Stimulated activated CD8-positive, alpha-beta memory T cell treated with anti-CD3 and anti-CD28 coated beads, Interleukin-15, amount 100 ng/mL, for 48 hours (primary cell): ENCODE data around the gene ZNF438.
A peak's percentile ranks its signal among the peaks of the same experiment; 100 is the strongest.
"Not testable (repeated sequence)": the region's sequence is repeated elsewhere in the genome, so short reads cannot be mapped to it uniquely, and the experiment has no call there.

Experiments used
- DNase-seq, 2 donors: peaks; one replicate each; pipeline ENCODE4 v3.0.0-alpha.2; 2020; ENCODE audit warnings: low read depth in 2 of 2

The ZNF438 gene, protein sequence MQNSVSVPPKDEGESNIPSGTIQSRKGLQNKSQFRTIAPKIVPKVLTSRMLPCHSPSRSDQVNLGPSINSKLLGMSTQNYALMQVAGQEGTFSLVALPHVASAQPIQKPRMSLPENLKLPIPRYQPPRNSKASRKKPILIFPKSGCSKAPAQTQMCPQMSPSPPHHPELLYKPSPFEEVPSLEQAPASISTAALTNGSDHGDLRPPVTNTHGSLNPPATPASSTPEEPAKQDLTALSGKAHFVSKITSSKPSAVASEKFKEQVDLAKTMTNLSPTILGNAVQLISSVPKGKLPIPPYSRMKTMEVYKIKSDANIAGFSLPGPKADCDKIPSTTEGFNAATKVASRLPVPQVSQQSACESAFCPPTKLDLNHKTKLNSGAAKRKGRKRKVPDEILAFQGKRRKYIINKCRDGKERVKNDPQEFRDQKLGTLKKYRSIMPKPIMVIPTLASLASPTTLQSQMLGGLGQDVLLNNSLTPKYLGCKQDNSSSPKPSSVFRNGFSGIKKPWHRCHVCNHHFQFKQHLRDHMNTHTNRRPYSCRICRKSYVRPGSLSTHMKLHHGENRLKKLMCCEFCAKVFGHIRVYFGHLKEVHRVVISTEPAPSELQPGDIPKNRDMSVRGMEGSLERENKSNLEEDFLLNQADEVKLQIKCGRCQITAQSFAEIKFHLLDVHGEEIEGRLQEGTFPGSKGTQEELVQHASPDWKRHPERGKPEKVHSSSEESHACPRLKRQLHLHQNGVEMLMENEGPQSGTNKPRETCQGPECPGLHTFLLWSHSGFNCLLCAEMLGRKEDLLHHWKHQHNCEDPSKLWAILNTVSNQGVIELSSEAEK

DNA sequence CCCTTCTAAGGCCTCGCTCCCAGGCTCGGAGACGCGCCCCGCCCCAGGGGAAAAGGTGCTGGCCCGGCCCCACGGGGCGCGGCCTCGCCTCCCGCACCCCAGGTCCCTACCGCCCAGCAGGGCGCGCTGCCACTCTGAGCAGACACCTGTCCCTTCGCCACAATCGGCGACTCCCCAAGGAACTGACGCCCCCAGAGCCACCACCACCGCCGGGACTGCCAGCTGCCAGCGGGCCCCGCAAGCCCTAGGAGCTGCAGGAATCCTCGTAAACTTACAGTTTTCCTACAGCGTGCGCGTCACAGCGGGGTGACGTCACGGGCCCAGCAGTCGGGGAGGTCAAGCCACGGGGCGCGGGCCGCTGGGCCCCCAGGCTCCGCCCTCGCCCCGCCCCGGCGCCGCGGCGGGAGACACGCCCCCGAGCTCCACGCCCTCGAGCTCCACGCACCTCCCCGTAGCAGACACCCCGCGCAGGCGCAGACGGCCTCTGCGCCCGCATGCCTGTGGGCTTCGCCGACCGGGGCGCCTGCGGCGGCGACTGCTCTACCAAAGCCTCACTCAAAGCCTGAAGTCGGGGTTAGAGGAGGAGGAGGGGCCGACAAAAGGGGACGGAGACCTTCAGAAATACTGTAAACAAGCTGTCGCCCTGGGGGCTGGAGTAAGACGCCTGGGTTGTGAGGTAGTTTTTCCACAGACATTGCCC is at the start of gene ZNF438:
Gene ZNF438 (minus strand): TSS at position 308 of the 700 bp plus-strand sequence. CDS start 154,831 bp downstream, outside the sequence.
- DNase-seq = peak; percentile 88 to 91

DNA sequence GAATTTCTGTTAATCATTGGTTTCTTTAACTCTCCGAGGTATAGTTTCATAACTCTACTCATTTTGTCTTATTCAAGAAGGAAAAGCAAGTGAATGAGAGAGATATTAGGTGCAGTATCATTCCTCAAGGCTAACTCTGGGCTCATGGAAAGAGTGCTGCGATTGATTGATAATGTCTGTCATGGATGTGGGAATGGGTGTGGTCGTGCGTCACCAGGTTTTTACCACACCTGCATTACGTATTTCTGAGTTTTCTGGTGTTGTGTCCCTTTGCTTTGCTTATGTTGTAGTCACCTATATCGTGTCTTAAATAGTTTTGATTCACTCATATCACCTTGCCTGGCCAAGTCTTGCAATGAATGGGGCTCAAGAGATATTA is 44.9 kb upstream of the ZNF438 start:
- DNase-seq = no peak

DNA sequence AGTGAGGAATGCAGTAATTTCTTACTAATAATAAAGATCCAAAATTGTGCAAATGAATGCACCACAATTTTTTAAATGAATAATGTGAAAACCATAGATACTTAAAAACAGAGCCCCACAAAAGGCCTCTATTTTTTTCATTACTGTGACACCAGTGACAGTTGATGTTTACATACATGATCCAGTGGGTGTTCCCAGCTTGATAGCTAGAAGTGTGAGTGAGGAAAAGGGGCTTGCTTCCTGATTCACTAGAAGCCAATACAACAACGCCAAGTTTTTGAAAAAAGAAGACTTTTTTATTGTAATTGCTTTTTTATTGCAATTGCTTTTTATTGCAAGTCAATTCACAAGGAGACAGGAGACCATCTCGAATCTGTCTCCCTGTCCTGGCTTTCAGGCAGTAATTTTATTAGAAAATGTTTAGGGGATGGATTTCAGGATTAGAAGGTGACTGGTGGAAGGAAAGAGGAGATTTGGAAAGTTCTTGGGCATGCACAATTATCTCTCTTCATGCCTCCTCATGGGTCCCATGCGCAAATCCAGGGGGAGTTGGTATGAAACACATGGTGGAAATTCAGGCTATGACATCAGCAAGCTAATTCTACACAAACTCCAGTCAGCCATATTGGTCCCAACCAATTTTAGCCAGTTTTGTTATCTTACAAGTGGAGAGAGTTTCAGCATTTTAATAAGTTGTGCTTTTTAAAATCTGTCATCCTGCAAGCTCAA is 44.4 kb upstream of the ZNF438 start:
- no peak for DNase-seq

DNA sequence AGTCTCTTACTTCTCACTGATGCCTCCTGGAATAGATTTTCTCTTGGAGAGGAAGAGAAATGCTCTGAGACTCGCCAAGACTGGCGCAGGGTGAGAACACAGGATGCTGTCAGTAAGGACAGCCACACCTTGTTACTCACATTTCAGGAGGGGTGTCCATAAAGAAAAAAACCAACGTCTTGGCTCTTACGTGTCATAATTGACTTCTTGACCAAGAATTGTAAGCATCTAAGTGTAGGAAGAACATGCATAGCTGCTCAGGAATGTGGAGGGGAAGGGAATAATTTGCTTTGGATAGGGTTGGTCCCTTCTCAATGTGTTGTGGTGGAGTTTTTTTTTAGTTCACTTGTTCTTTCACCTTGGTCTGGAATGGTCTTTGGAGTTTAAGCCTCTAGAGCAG is 43.8 kb upstream of the ZNF438 start:
- no peak for DNase-seq

DNA sequence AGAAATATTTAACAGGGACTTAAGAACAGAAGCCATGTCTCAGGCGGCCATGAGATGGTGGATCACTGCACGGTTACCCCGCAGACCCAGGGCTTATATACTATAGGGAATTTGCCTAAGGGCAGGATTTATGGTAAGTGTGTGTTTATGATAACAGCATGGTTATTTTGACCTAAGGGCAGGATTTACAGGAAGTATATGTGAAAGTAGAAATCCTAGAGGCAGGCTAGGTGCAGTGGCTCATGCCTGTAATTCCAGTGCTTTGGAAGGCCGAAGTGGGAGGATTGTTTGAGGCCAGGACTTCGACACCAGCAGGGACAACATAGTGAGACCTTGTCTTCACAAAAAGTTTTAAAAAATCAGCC is 43.0 kb upstream of the ZNF438 start:
- DNase-seq = no peak

DNA sequence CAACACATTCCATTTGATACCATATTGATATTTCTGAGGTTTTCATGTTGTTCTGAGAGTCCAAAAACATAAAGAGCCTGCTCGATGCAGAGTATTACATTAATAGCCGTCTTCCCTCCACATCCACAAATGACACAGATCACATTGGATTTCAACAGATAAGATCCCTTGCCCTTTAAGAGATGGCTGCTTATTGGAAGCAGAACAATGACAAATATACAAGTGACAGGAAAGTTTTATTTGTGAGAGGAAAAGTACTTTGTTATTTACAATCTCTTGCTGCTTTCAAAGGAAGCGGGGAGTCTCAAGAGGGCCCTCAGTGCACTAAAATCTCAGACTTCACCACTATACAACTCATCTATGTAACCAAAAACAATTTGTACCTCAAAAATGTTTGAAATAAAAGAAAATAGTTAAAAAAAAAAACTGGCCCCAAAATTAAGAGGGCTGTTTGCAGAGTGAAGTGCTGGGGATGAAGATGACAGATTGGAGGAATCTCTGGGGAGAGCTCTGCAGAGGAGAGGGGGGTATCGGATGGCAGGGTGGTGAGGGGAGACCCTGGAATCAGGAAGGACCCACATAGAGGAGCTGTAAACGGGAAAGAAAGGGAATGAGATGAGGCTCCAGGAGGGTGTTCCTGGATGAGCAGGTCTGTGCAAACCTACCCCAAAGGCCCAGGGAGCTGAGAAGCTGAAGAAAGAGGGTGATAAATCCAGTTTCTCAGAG is 42.5 kb upstream of the ZNF438 start:
- DNase-seq = no peak

DNA sequence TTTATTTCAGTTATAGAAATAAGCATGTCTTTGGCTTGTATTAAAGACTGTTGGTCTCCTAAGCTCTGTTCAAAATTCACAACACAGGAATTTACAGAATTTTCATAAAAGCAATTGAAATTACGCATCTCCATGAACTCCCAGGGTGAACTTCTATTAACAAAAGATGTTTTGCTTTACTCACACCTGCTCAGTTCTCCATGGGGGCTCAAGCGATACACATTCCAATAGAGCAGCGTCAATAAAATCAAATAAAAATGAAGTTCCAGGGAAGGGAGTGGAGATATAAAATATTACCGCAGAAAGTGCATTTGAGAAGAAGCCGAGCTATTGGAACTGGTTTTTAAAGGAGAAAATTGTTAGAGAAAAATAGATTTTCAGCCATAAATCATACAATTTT is 41.5 kb upstream of the ZNF438 start:
- DNase-seq = no peak

DNA sequence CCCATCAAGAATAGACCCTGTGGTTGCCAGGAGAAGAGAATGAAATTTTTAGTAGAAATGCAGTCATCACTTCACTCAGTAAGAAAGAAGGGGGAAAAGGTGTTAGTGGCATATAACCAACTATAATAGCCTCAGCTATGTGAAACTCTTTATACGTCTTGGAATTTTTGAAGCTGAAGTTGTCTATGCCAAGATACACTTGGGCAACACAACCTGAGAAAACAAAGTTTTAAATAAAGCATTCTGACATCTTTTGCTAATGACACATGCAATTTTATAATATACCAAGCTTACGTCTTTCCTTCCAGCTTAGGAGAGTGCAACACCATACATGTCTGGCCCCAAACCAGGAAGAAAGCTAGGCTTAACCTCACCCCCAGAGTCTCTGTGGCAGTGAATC is 40.8 kb upstream of the ZNF438 start:
- DNase-seq = no peak

DNA sequence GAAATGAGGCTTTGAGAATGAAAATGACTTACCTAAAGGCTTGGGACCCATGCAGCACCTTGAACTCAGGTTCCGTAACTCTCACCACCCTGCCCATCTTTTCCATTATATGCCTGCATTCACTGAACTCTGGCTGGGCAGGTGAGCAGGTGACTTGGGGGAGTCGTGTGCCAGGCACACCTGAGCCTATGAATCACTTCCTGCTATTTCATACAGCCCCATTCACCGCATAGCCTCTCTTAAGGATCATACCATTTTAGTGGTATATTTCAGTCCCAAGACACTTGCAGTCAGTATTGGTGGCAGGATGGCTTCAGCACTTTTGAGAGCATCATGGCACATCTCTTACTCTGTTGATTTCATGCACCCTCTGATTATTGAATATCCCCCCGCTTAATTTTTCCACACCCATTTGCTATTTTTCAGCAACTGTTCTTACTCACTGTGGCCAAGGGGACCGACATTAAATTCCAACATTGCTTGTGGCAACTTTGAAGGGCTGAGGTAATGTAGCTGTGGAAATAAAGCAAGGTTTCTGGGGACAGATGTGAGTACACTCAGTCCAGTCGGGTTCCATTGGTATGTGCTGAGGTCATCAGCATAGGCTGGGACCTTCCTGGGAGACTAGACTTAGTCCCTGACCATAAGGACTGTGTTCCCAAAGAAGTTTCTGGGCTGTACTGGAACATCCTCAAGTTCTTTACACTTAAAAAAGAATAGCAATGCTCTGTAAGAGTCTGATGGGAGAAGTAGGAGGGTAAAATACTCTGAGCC is 39.8 kb upstream of the ZNF438 start:
- DNase-seq = no peak

DNA sequence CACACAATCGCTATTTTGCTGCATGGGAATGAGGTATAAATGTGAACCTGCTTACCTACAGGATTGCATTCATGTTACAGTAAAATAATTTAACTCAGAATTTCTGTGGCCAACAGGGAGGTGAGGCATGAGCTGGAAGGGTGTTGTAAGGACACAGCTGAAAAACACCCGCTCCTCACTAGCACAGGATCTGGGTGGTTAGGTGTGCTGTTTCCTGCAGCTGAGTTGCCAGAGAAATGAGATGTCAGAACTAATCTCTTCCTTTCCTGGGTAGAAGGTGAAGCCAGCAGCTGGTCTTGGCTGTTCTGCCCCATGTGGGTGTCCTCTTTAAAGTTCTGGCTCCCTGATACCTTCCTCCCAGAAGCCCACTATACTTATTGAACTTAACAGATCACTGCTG is 39.0 kb upstream of the ZNF438 start:
- DNase-seq = no peak

DNA sequence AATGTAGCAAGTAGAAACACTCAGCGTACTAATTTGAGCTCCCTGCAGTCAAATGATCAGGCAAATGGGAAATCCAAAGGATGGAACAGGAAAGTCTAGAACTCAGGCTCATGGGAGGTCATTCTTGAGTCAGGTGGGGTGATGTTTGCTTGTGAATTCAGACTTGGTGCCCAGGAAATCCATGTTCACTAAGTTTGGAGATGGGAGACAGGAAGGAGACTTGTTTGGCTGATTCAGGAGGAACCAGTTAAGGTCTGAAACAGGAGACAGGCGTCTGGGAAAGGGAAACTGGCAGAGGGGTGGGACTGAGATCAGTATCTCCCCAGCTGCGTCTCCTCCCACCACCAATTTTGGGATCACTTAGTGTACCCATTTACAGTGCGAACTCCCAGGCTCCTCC is 38.4 kb upstream of the ZNF438 start:
- no peak for DNase-seq

DNA sequence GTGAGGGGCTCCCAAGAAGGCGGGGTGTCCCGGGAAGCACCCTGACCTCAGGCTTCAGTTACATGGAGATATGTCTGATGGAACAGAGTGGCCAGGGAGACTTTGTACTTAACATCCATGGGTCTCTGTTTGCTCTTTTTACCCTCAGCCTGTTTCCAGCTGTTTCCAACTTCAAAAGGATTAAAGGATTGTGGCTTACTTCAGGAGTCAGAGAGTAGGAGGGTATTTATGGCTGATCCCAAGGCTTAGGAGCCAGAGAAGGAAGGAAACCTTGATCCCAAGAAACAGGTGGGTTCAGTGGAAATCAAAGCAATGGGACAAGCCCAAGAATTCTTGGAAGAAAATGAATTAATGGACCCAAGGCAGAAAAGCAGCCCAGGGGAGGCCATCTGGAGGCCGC is 37.7 kb upstream of the ZNF438 start:
- no peak for DNase-seq

DNA sequence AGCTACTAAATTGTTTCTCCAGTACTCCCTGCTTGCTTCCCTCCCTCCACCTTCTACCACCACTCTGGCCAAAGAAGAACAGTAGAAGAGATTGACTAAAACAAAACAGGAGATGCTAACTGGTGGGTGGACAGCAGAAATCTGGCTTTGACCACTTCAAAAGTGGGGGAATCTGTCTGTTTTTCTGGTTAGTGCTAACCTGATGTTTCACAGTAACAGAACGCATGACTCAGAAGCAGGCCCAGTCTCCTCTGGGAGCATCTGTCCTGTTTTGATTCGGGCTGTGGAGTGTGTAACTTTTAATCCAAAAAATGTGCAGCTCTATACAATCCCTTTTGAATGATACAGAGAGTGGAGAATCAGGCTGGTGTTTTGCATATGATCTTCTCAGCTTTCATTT is 32.7 kb upstream of the ZNF438 start:
- no peak for DNase-seq

DNA sequence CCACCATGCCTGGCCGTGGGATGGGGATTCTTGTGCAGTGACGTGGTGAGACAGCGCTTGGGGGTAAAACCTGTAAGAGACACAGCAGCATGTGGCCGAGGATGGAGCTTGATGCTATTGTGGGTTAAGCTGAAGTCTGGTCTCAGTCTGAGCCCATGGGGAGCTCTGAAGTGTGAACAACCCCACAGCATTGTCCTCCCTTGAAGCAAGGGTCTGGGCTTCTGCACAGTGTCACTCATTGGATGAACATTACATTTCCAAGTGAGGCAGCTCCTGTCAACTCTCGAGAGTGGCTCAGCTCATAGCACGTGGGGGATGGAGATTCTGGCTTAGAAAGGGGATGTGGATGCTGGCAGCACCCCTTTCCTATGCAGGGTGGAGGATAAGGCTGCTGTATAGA is 32.2 kb upstream of the ZNF438 start:
- no peak for DNase-seq

DNA sequence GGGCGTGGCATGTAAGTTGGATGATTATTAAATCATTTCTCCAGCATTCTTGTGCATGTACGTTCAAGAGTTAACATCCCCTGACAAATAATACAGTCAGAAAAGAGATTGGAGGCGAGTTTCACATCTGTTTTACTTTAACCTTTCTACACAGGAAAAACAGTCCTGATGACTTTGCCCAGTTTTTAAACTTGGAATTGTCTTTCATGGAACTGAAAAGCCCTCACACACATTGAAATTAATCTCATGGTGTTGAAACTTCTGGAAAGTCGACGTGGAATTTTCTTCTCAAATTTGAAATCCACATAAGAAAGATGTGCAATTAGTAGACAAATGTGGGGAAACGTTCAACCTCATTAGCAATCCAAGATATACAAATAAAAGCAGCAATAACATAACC is 31.2 kb upstream of the ZNF438 start:
- no peak for DNase-seq

DNA sequence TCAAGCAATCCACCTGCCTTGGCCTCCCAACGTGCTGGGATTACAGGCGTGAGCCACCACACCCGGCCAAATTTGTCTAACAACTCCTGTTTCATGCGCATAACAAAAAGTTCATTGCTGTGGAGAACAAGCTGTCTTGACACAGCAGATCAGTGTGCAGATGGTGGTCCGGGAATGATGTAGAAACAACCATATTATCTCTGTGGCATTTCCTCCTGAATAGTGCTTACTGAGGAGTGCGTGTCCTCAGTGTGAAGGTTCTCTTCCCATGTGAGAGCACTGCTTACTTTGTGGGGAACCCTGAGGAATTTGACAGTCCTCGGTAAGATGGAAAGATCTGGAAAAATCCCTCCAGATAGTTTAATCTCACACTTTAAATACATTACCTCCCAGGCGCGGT is 30.3 kb upstream of the ZNF438 start:
- DNase-seq = no peak

DNA sequence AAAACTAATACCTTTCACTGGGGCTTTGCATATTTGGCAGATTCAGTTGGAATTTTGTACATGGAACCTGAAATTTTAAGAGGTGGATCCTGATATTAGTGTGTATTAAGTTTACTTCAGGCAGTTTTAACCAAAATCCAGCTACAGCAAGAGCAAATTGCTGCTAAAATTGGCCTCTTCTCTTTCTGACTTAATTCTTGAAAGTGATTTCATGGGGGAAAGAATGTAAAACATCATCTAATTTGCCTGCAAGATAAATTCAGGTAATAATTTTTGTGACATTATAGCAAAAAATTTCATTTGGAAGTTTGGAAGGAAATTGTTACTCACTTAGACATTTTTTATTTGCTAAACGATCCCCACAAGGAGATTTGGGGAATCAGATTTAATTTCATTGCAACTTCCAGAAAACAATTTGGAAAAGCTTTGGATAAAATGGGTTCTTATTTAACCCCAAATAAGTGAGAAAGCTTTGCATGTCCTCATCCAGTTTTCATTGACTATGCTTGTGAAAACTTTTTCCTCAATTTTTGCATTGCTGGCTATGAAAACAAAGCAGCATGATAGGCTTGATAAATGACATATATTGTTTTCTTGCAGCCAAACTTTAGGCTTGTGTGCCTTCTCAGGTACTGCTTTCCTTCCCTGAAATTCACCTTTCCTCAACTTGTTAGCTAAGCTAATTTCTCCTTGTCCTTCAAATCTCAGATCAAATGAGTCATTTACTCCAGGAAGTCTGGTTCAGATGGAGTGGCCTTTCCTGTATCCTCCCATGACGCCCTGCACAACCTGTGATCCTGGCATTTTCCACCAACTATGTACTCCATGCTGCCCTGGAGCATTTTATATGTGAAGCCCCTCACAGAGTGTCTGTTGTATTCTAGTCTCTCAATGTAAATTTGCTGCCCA is 27.4 kb upstream of the ZNF438 start:
- DNase-seq = no peak

DNA sequence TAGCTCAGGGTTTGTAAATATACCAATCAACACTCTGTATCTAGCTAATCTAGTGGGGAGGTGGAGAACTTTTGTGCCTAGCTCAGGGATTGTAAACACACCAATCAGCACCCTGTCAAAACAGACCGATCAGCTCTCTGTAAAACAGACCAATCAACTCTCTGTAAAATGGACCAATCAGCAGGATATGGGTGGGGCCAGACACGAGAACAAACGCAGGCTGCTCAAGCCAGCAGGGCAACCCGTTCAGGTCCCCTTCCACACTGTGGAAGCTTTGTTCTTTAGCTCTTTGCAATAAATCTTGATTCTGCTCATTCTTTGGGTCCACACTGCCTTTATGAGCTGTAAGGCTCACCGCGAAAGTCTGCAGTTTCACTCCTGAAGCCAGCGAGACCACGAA is 25.0 kb upstream of the ZNF438 start:
- DNase-seq = not testable (repeated sequence)

DNA sequence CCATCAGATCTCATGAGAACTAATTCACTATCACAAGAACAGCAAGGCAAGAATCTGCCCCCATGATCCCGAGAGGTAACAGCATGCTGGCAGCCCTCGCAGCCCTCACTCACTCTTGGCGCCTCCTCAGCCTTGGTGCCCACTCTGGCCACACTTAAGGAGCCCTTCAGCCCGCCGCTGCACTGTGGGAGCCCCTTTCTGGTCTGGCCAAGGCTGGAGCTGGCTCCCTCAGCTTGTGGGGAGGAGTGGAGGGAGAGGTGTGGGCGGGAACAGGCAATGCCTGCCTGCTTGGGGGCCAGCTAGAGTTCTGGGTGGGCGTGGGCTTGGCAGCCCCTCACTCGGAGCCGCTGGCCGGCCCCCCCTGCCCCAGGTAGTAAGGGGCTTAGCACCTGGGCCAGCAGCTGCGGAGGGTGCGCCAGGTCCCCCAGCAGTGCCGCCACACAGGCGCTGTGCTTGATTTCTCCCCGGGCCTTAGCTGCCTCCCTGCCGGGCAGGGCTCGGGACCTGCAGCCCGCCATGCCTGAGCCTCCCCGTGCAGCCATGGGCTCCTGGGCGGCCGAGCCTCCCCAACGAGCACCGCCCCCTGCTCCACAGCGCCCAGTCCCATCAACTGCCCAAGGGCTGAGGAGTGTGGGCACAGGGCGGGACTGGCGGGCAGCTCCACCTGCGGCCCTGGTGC is 24.0 kb upstream of the ZNF438 start:
- no peak for DNase-seq
